AG09319 (cell line): ENCODE results near the gene GNPAT.

Source experiments
- DNase-seq: peaks from one replicate; pipeline ENCODE4 v3.0.0-alpha.2; 2010; ENCODE audit warnings: low read depth; ENCODE audit errors: extremely low read depth
- TF ChIP-seq, protein P1 (sequence below): IDR thresholded peaks from 2 replicates; pipeline ENCODE4 v1.5.1; 2011; ENCODE audit warnings: low read depth, mild to moderate bottlenecking, inconsistent platforms, low read length, moderate library complexity

Gene GNPAT

DNA sequence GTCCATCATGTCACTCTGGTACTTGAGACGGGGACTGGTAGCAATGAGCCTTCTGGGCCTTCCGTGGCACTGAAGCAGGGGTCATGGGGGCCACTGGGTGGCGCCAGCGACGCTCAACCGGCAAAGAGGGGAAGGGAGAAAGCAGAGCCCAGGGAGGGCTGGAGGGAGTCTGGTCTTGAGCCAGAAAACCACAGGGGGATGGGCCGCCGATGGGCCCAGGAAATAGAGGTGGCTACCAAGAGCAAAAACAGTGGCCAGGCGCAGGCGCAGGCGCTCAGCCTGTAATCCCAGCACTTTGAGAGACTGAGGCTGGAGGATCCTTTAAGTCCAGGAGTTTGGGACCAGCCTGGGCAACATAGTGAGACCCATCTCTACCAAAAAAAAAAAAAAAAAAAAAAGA, 74.9 kb downstream of the GNPAT start:
- DNase-seq, result no peak
- TF ChIP-seq, protein P1, sequence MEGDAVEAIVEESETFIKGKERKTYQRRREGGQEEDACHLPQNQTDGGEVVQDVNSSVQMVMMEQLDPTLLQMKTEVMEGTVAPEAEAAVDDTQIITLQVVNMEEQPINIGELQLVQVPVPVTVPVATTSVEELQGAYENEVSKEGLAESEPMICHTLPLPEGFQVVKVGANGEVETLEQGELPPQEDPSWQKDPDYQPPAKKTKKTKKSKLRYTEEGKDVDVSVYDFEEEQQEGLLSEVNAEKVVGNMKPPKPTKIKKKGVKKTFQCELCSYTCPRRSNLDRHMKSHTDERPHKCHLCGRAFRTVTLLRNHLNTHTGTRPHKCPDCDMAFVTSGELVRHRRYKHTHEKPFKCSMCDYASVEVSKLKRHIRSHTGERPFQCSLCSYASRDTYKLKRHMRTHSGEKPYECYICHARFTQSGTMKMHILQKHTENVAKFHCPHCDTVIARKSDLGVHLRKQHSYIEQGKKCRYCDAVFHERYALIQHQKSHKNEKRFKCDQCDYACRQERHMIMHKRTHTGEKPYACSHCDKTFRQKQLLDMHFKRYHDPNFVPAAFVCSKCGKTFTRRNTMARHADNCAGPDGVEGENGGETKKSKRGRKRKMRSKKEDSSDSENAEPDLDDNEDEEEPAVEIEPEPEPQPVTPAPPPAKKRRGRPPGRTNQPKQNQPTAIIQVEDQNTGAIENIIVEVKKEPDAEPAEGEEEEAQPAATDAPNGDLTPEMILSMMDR, result peak; percentile 51

DNA sequence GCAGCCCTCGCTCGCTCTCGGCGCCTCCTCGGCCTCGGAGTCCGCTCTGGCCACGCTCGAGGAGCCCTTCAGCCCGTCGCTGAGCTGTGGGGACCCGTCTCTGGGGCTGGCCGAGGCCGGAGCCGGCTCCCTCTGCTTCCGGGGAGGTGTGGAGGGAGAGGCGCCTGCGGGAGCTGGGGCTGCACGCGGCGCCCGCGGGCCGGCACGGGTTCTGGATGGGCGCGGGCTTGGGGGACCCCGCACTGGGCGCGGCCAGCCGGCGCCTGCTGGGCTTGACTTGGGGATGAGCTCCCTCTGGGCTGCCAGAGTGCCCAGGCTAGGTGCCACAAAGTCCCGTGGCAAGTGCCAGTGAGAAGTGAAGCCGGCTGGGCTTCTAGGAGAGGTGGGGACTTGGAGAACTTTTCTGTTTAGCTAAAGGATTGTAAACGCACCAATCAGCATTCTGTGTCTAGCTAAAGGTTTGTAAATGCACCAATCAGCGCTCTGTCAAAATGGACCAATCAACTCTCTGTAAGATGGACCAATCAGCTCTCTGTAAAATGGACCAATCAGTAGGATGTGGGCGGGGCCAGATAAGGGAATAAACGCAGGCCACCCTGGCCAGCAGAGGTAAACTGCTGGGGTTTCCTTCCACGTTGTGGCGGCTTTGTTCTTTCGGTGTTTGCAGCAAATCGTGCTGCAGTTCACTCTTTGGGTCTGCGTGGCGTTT, 76.4 kb downstream of the GNPAT start:
- TF ChIP-seq, protein P1, result no peak

DNA sequence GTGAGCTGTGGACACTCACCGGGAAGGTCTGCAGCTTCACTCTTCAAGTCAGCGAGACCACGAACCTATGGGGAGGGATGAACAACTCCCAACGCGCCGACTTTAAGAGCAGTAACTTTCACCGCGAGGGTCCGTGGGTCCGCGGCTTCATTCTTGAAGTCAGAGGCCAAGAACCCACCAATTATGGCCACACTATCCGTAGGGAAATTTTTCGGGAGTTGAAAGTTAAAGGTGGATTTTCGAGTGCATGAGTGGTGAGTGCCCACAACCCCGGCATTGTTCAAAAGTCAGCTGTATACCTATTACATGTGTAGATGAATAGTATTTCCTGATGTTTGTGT, 77.0 kb downstream of the GNPAT start:
- TF ChIP-seq, protein P1, result no peak
- no peak for DNase-seq

More for the DNA sequence above, 76.4 kb downstream of the GNPAT start:
- no peak for DNase-seq

DNA sequence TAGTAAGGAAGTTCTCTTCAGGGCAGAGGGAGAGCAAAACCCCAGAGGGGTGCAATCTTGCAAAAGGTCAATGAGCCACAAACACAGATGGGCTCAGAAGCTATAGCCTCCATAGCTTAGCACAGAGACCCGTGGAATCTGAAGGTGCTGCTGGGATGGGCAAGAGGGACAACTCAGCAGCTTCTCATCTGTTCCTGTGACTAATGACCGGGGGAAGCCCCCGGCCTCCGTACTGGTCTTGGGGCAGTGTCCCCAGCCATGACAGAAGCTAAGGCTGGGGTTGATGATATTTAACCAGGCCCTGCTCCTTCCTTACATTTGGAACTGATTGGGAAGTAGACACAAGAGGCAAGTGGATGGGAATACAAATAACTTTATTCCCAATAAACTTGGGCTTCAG, 77.6 kb downstream of the GNPAT start:
- DNase-seq, result no peak
- TF ChIP-seq, protein P1, result no peak

DNA sequence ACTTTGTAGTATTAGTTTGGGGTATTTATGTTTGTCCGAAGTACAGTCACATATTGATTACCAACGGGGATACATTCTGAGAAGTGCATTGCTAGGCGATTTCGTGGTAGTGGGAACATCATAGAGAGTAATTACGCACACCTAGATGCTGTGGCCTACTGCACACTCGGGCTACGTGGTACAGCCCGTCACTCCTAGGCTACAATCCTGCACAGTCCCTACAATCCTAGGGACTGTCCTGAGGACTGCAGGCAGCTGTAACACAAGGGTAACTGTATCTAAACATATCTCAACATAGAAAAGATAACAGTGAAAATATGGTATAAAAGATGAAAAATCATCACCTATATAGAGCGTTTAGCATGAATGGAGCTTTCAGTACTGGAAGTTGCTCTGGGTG, 78.1 kb downstream of the GNPAT start:
- DNase-seq, result no peak
- TF ChIP-seq, protein P1, result no peak

DNA sequence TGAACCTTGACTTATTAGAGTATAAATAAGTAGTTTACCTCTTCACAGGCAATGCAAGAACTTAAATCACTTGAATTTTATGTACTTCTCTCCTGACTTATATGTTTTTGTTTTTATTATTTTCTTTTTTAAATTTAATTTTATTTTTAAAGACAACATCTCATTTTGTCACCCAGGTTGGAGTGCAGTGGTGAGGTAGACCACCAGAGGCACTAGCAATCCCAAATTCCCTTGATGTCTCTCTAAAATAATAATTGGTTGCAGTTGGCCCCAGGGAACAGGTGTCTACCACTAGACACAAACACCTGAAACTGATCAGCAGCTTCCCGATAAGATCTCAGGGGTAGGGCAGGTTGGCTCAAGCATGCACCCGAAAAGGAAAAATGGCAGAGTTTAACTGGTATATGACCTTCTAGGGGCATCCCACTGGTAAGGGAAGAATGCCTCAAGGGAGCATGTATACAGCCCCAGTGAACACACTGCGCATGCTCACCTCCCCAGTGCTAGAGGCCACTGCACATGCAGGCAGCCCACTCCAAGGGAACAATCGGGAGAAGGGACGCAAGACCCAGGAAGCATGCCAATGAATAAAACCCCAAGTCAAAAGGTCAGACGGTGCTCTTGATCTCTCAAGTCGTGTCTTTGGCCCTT, 82.0 kb downstream of the GNPAT start:
- DNase-seq, result no peak

DNA sequence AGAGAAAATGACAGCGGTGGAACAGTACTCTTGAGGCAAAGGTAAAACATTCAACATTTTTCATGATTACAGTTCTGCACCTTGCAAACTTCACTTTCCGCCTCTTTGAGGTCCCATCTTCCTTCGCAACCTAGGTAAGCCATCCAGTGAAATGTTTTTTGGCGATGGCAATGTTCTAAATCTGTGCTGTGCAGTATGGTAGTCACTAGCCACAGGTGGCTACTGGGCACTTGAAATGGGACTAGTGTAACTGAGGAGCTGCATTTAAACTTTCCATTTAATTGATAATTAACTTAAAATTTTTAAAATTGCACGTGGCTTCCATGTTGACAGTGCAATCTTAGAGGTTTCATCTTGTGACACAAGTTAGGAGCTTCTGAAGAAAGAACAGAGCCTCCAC, 83.6 kb downstream of the GNPAT start:
- DNase-seq, result no peak
- TF ChIP-seq, protein P1, result no peak

More for the DNA sequence above, 82.0 kb downstream of the GNPAT start:
- TF ChIP-seq, protein P1, result no peak
